ENCODE results near the gene SEMA4A.

GRCh38 chr1:156226116-156226538 is 72.7 kb downstream of the SEMA4A start:
- TF ChIP-seq CTCF (IDR thresholded peaks at IDR 0.05), result no peak
- no peak for TF ChIP-seq POLR2A (IDR thresholded peaks at IDR 0.05)

Data from body of pancreas (tissue), 4 donors.